ENCODE measurements around the gene STIMATE. TPM values are rescaled to one million over a fixed set of nuclear protein-coding genes. Genes with fewer than 3 reads are reported as not detected.

The STIMATE gene
- total RNA-seq, 2 donors from 2014 or later, result 20.3 to 23.7 TPM

GRCh38 chr3:52915294-52915693, 17.9 kb upstream of the STIMATE start:
- Histone ChIP-seq H3K36me3 (ENCODE audit: control insufficient read depth, insufficient read depth, low read length) (peaks cover 9% of the 10 kb centered on the region), H3K4me1 (ENCODE audit: control insufficient read depth, insufficient read depth, low read length) (no peaks in the 10 kb centered on the region), H3K4me3 (ENCODE audit: low read length) (no peak overlapping the region), H3K9me3 (ENCODE audit: control insufficient read depth, low read length) (no peaks in the 10 kb centered on the region), H3K9ac (ENCODE audit: extremely low read depth, low read length, poor library complexity, severe bottlenecking) (no peak overlapping the region), H3K27me3 (ENCODE audit: control insufficient read depth, insufficient read depth, low read length, poor library complexity, severe bottlenecking) (no peaks in the 10 kb centered on the region), H3K27ac (ENCODE audit: low read depth, low read length) (no peak overlapping the region)
- no peak overlapping the region for H3K4me3 Mint-ChIP-seq
- TF ChIP-seq CTCF (conservative IDR thresholded peaks at IDR 0.05), result no peak
- no peak for DNase-seq
- peaks cover 44% of the 10 kb centered on the region for H3K36me3 Mint-ChIP-seq (ENCODE audit: low read depth)
- H3K27me3 Mint-ChIP-seq (ENCODE audit: insufficient read depth), result no peaks in the 10 kb centered on the region
- H3K27ac Mint-ChIP-seq, result no peak overlapping the region
- no peaks in the 10 kb centered on the region for H3K4me1 Mint-ChIP-seq
- no peaks in the 10 kb centered on the region for H3K9me3 Mint-ChIP-seq
- 82 to 90% methylated on average over 3 to 6 of the region's 6 CpGs for WGBS, 2 experiments (ENCODE audit: insufficient coverage in 1 of 2, insufficient read length in 1 of 2)

- Histone ChIP-seq H3K27me3 (ENCODE audit: control insufficient read depth, insufficient read depth, low read length, poor library complexity, severe bottlenecking) (no peaks in the 10 kb centered on the region), H3K9ac (ENCODE audit: extremely low read depth, low read length, poor library complexity, severe bottlenecking) (no peak overlapping the region), H3K36me3 (ENCODE audit: control insufficient read depth, insufficient read depth, low read length) (peaks cover 9% of the 10 kb centered on the region), H3K4me3 (ENCODE audit: low read length) (no peak overlapping the region), H3K9me3 (ENCODE audit: control insufficient read depth, low read length) (no peaks in the 10 kb centered on the region), H3K27ac (ENCODE audit: low read depth, low read length) (no peak overlapping the region), H3K4me1 (ENCODE audit: control insufficient read depth, insufficient read depth, low read length) (no peaks in the 10 kb centered on the region)
- H3K9me3 Mint-ChIP-seq, result no peaks in the 10 kb centered on the region
- WGBS, 2 experiments (ENCODE audit: insufficient coverage in 1 of 2, insufficient read length in 1 of 2), result 91 to 97% methylated on average over 5 to 6 of the region's 9 CpGs
- no peak overlapping the region for H3K4me3 Mint-ChIP-seq
- no peak for DNase-seq
- H3K36me3 Mint-ChIP-seq (ENCODE audit: low read depth), result peaks cover 29% of the 10 kb centered on the region
- no peak for TF ChIP-seq CTCF (conservative IDR thresholded peaks at IDR 0.05)
- no peaks in the 10 kb centered on the region for H3K27me3 Mint-ChIP-seq (ENCODE audit: insufficient read depth)
- H3K4me1 Mint-ChIP-seq, result no peaks in the 10 kb centered on the region
- H3K27ac Mint-ChIP-seq, result no peak overlapping the region
Observed at GRCh38 chr3:52912885-52913731, 15.8 kb upstream of the STIMATE start.

- no peak for TF ChIP-seq CTCF (conservative IDR thresholded peaks at IDR 0.05)
- no peaks in the 10 kb centered on the region for H3K27me3 Mint-ChIP-seq (ENCODE audit: insufficient read depth)
- H3K4me1 Mint-ChIP-seq, result no peaks in the 10 kb centered on the region
- DNase-seq, result no peak
- Histone ChIP-seq H3K27me3 (ENCODE audit: control insufficient read depth, insufficient read depth, low read length, poor library complexity, severe bottlenecking) (no peaks in the 10 kb centered on the region), H3K4me3 (ENCODE audit: low read length) (no peak overlapping the region), H3K27ac (ENCODE audit: low read depth, low read length) (no peak overlapping the region), H3K9ac (ENCODE audit: extremely low read depth, low read length, poor library complexity, severe bottlenecking) (no peak overlapping the region), H3K36me3 (ENCODE audit: control insufficient read depth, insufficient read depth, low read length) (peaks cover 6% of the 10 kb centered on the region), H3K9me3 (ENCODE audit: control insufficient read depth, low read length) (no peaks in the 10 kb centered on the region), H3K4me1 (ENCODE audit: control insufficient read depth, insufficient read depth, low read length) (no peaks in the 10 kb centered on the region)
- no peak overlapping the region for H3K27ac Mint-ChIP-seq
- 94 to 99% methylated on average over 6 of the region's 6 CpGs for WGBS, 2 experiments (ENCODE audit: insufficient coverage in 1 of 2, insufficient read length in 1 of 2)
- no peak overlapping the region for H3K4me3 Mint-ChIP-seq
- H3K36me3 Mint-ChIP-seq (ENCODE audit: low read depth), result peaks cover 19% of the 10 kb centered on the region
- no peaks in the 10 kb centered on the region for H3K9me3 Mint-ChIP-seq
Observed at GRCh38 chr3:52910823-52911222, 13.5 kb upstream of the STIMATE start.
